NCI-H2081 treated with DMSO at 0.1 percent for 48 hours (cell line): ENCODE data around the gene RTL10.

Source experiments
- DNase-seq: peaks from one replicate; lab custom pipeline; 2025; lab: John Stamatoyannopoulos, UW

RTL10 gene

GRCh38 chr22:19807914-19808872 lies 46.5 kb downstream of the RTL10 start:
- DNase-seq = no peak

GRCh38 chr22:19807161-19807913 lies 47.3 kb downstream of the RTL10 start:
- DNase-seq = no peak

GRCh38 chr22:19806213-19807160 lies 48.2 kb downstream of the RTL10 start:
- DNase-seq = no peak

GRCh38 chr22:19805821-19806212 lies 48.9 kb downstream of the RTL10 start:
- no peak for DNase-seq
